Muscle layer of colon (tissue), 2 donors: ENCODE data around the gene TMEM266.
"Not testable (repeated sequence)": the region's sequence is repeated elsewhere in the genome, so short reads cannot be mapped to it uniquely, and the experiment has no call there.

ENCODE experiments used
- H3K27ac ChIP-seq: one replicate; pipeline ENCODE4 v1.7.0; 2013; ENCODE audit warnings: low read depth, mild to moderate bottlenecking, low read length, moderate library complexity
- H3K27me3 ChIP-seq, 2 donors: one replicate each; pipeline ENCODE4 v1.7.0; 2013; ENCODE audit warnings: low read length in 2 of 2, mild to moderate bottlenecking in 2 of 2; ENCODE audit not compliant: insufficient read depth in 2 of 2, control insufficient read depth in 1 of 2
- H3K36me3 ChIP-seq: one replicate; pipeline ENCODE4 v1.7.0; 2013; ENCODE audit warnings: mild to moderate bottlenecking, low read length; ENCODE audit not compliant: insufficient read depth
- H3K4me1 ChIP-seq: one replicate; pipeline ENCODE4 v1.7.0; 2013; ENCODE audit warnings: mild to moderate bottlenecking, low read length; ENCODE audit not compliant: insufficient read depth
- H3K4me3 ChIP-seq, 2 donors: one replicate each; pipeline ENCODE4 v1.7.0; 2013; ENCODE audit warnings: low read length in 2 of 2, low read depth in 1 of 2, mild to moderate bottlenecking in 1 of 2, moderate library complexity in 1 of 2
- H3K9ac ChIP-seq: one replicate; pipeline ENCODE4 v1.7.0; 2013; ENCODE audit warnings: low read length
- H3K9me3 ChIP-seq: one replicate; pipeline ENCODE4 v1.7.0; 2013; ENCODE audit warnings: mild to moderate bottlenecking, low read length
- donor health status: abdominal sarcoma.
- donor health status: Adenocarcinoma of cecum.

Gene TMEM266

GRCh38 chr15:76059320-76060117 is at the start of gene TMEM266:
TMEM266 (plus strand) TSS chr15:76059985; CDS start chr15:76134264, 74,279 bp downstream.
- Histone ChIP-seq H3K27ac (no peak within 1 kb of the TSS), H3K4me3 (peak within 1 kb of the TSS; percentile 50 to 68), H3K9ac (no peak within 1 kb of the TSS), H3K27me3 (peaks cover 0 to 4% of the 10 kb centered on the region in 2 donors), H3K36me3 (no peaks in the 10 kb centered on the region), H3K9me3 (no peaks in the 10 kb centered on the region), H3K4me1 (peaks cover 12% of the 10 kb centered on the region)

GRCh38 chr15:76010613-76011012 is 49.2 kb upstream of the TMEM266 start:
- Histone ChIP-seq H3K4me1 (no peaks in the 10 kb centered on the region), H3K27me3 (no peaks in the 10 kb centered on the region), H3K4me3 (no peak overlapping the region), H3K9ac (no peak overlapping the region), H3K36me3 (no peaks in the 10 kb centered on the region), H3K9me3 (no peaks in the 10 kb centered on the region), H3K27ac (no peak overlapping the region)

GRCh38 chr15:76011627-76012551 is 47.9 kb upstream of the TMEM266 start, which contains the start of gene NRG4:
NRG4 (minus strand) TSS chr15:76012424; CDS start chr15:76011230, 1,194 bp downstream.
- Histone ChIP-seq H3K9ac (no peak within 1 kb of the TSS), H3K27ac (no peak within 1 kb of the TSS), H3K4me3 (no peak within 1 kb of the TSS), H3K9me3 (no peaks in the 10 kb centered on the region), H3K27me3 (no peaks in the 10 kb centered on the region), H3K4me1 (no peaks in the 10 kb centered on the region), H3K36me3 (no peaks in the 10 kb centered on the region)

- H3K27me3 ChIP-seq, H3K27ac ChIP-seq, H3K4me3 ChIP-seq, H3K36me3 ChIP-seq, H3K4me1 ChIP-seq, H3K9ac ChIP-seq, H3K9me3 ChIP-seq: not testable (repeated sequence)
Measured at GRCh38 chr15:76013470-76013869, 46.3 kb upstream of the TMEM266 start.

- Histone ChIP-seq H3K4me3 (no peak overlapping the region), H3K27me3 (no peaks in the 10 kb centered on the region), H3K9me3 (peaks cover 7% of the 10 kb centered on the region), H3K9ac (no peak overlapping the region), H3K4me1 (no peaks in the 10 kb centered on the region), H3K36me3 (no peaks in the 10 kb centered on the region), H3K27ac (no peak overlapping the region)
Measured at GRCh38 chr15:76024021-76024768, 35.6 kb upstream of the TMEM266 start.

GRCh38 chr15:76032046-76032445 is 27.7 kb upstream of the TMEM266 start:
- no peaks in the 10 kb centered on the region for H3K9me3 ChIP-seq
- H3K4me3 ChIP-seq, result no peak overlapping the region
- no peaks in the 10 kb centered on the region for H3K4me1 ChIP-seq
- no peaks in the 10 kb centered on the region for H3K27me3 ChIP-seq
- no peak overlapping the region for H3K9ac ChIP-seq
- no peak overlapping the region for H3K27ac ChIP-seq
- H3K36me3 ChIP-seq, result no peaks in the 10 kb centered on the region

- H3K27me3 ChIP-seq, result no peaks in the 10 kb centered on the region
- no peak overlapping the region for H3K9ac ChIP-seq
- H3K4me1 ChIP-seq, result no peaks in the 10 kb centered on the region
- H3K4me3 ChIP-seq, result no peak overlapping the region
- no peak overlapping the region for H3K27ac ChIP-seq
- H3K9me3 ChIP-seq, result no peaks in the 10 kb centered on the region
- no peaks in the 10 kb centered on the region for H3K36me3 ChIP-seq
Measured at GRCh38 chr15:76033438-76033837, 26.3 kb upstream of the TMEM266 start.

GRCh38 chr15:76034111-76034510 is 25.7 kb upstream of the TMEM266 start:
- no peaks in the 10 kb centered on the region for H3K4me1 ChIP-seq
- H3K4me3 ChIP-seq, result no peak overlapping the region
- H3K27me3 ChIP-seq, result no peaks in the 10 kb centered on the region
- H3K36me3 ChIP-seq, result no peaks in the 10 kb centered on the region
- no peak overlapping the region for H3K27ac ChIP-seq
- H3K9me3 ChIP-seq, result no peaks in the 10 kb centered on the region
- no peak overlapping the region for H3K9ac ChIP-seq

- H3K9ac ChIP-seq, result no peak overlapping the region
- no peaks in the 10 kb centered on the region for H3K27me3 ChIP-seq
- no peaks in the 10 kb centered on the region for H3K4me1 ChIP-seq
- no peaks in the 10 kb centered on the region for H3K9me3 ChIP-seq
- no peaks in the 10 kb centered on the region for H3K36me3 ChIP-seq
- H3K4me3 ChIP-seq, result no peak overlapping the region
- no peak overlapping the region for H3K27ac ChIP-seq
Measured at GRCh38 chr15:76035593-76035992, 24.2 kb upstream of the TMEM266 start.

- no peaks in the 10 kb centered on the region for H3K4me1 ChIP-seq
- no peak overlapping the region for H3K27ac ChIP-seq
- no peaks in the 10 kb centered on the region for H3K27me3 ChIP-seq
- H3K4me3 ChIP-seq, result no peak overlapping the region
- H3K36me3 ChIP-seq, result no peaks in the 10 kb centered on the region
- no peak overlapping the region for H3K9ac ChIP-seq
- no peaks in the 10 kb centered on the region for H3K9me3 ChIP-seq
Measured at GRCh38 chr15:76038512-76038911, 21.3 kb upstream of the TMEM266 start.

GRCh38 chr15:76054201-76054600 is 5.6 kb upstream of the TMEM266 start:
- not testable (repeated sequence) for H3K27me3 ChIP-seq, H3K9me3 ChIP-seq, H3K9ac ChIP-seq, H3K27ac ChIP-seq, H3K4me3 ChIP-seq, H3K36me3 ChIP-seq
- peaks cover 12% of the 10 kb centered on the region for H3K4me1 ChIP-seq
